Measurements from ENCODE around the gene HEXIM1.

GRCh38 chr17:45131616-45132319, 16.5 kb upstream of the HEXIM1 start:
- TF ChIP-seq CTCF (IDR thresholded peaks at IDR 0.05 in 8 of 11, conservative IDR thresholded peaks at IDR 0.05 in 3 of 11) = peak; percentile 40 to 87 (median 75)
- no peak for TF ChIP-seq POLR2AphosphoS5 (IDR thresholded peaks at IDR 0.05)
